ENCODE measurements around the gene MMP11. TPM values are rescaled to one million over a fixed set of nuclear protein-coding genes. Genes with fewer than 3 reads are reported as not detected.
A peak's percentile ranks its signal among the peaks of the same experiment; 100 is the strongest.

MMP11 gene
- total RNA-seq, 4 donors from 2014 or later, result 0.60 to 3.9 (median 2.1) TPM; not detected in 1

DNA sequence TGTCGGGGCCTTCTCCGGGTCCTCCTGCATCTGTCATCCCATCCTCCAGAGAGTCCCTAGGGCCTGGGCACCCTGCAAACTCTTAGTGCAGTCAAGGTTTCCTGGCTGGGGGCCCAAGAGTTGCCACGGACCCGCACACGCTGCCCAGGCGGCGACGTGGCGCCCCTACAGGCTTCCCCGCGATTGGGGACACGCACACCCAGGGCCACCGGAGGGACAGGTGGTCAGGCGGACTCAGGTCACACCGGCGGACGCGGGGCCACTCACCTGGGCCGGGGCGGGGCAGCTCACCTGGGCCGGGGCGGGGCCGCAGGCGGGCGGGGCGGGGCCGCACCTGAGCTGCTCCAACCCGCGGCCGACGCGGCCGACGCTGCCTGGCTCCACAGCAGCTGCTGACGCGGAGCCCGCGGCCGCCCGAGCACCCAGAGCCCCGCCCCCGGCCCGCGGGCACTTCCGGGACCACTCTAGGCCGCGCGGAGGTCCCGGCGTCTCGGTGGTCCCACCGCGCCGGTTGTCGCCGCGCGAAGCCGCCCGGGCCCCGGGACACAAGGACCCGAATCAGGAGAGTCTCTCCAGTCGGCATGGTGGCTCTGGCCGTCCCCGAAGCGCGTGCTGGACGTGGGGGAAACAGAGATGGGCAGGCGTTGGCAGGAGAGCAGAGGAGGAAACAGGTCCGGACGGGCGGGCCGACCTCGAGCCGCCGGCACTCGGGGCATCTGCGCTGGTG is 21.8 kb upstream of the MMP11 start, which contains the start of gene ZNF70:
Gene ZNF70 (minus strand): TSS at position 399 of the 727 bp plus-strand sequence. CDS start 5,972 bp downstream, outside the sequence.
- 2% methylated on average over 27 of the region's 78 CpGs for WGBS
- DNase-seq (ENCODE audit: low spot score in 2 of 2), result peak; percentile 83 to 91
- TF ChIP-seq, protein P1, sequence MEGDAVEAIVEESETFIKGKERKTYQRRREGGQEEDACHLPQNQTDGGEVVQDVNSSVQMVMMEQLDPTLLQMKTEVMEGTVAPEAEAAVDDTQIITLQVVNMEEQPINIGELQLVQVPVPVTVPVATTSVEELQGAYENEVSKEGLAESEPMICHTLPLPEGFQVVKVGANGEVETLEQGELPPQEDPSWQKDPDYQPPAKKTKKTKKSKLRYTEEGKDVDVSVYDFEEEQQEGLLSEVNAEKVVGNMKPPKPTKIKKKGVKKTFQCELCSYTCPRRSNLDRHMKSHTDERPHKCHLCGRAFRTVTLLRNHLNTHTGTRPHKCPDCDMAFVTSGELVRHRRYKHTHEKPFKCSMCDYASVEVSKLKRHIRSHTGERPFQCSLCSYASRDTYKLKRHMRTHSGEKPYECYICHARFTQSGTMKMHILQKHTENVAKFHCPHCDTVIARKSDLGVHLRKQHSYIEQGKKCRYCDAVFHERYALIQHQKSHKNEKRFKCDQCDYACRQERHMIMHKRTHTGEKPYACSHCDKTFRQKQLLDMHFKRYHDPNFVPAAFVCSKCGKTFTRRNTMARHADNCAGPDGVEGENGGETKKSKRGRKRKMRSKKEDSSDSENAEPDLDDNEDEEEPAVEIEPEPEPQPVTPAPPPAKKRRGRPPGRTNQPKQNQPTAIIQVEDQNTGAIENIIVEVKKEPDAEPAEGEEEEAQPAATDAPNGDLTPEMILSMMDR (IDR thresholded peaks at IDR 0.05), result peak in 1 of 2 donors; percentile 6
- TF ChIP-seq POLR2A (IDR thresholded peaks at IDR 0.05), result peak; percentile 32 to 57
- no peak for TF ChIP-seq POLR2AphosphoS5 (IDR thresholded peaks at IDR 0.05)

DNA sequence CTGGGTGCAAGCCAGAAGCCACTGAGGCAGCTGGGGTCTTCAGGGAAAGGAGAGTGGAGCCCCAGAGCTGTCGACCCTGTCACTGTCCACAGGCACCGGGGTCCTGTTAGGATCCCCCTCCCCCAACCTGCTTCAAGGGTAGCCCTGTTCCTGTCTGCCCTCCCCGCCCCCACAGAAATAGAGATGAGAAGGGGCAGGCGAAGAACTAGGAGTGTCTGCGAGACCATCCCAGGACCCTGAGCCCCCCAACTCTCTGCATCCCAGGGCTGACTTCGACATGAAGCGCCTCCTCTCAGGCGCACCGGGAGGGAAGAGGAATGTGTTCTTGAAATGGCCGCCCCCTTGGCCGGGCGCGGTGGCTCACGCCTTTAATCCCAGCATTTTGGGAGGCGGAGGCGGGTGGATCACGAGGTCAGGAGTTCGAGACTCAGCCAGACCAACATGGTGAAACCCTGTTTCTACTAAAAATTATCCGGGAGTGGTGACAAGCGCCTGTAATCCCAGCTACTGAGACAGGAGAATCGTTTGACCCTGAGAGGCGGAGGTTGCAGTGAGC is 21.1 kb upstream of the MMP11 start:
- TF ChIP-seq POLR2A (IDR thresholded peaks at IDR 0.05), result no peak
- TF ChIP-seq POLR2AphosphoS5 (IDR thresholded peaks at IDR 0.05), result no peak
- TF ChIP-seq, protein P1 (IDR thresholded peaks at IDR 0.05), result no peak
- TF ChIP-seq EP300 (IDR thresholded peaks at IDR 0.05), result no peak
- 22% methylated on average over 18 of the region's 22 CpGs for WGBS
- H3K9me3 ChIP-seq, result no peaks in the 10 kb centered on the region
- DNase-seq (ENCODE audit: low spot score in 2 of 2), result no peak
- peaks cover 22% of the 10 kb centered on the region for H3K4me1 ChIP-seq
- H3K27ac ChIP-seq, result peak overlapping the region; percentile 92
- H3K36me3 ChIP-seq, result no peaks in the 10 kb centered on the region
- peak overlapping the region; percentile 78 for H3K4me3 ChIP-seq
- H3K27me3 ChIP-seq, result no peaks in the 10 kb centered on the region

More for the DNA sequence above, 21.8 kb upstream of the MMP11 start, which contains the start of gene ZNF70:
- H3K27me3 ChIP-seq, result no peaks in the 10 kb centered on the region
- peak within 1 kb of the TSS; percentile 92 for H3K27ac ChIP-seq
- H3K4me3 ChIP-seq, result peak within 1 kb of the TSS; percentile 78
- H3K4me1 ChIP-seq, result peaks cover 22% of the 10 kb centered on the region
- H3K9me3 ChIP-seq, result no peaks in the 10 kb centered on the region
- H3K36me3 ChIP-seq, result no peaks in the 10 kb centered on the region

DNA sequence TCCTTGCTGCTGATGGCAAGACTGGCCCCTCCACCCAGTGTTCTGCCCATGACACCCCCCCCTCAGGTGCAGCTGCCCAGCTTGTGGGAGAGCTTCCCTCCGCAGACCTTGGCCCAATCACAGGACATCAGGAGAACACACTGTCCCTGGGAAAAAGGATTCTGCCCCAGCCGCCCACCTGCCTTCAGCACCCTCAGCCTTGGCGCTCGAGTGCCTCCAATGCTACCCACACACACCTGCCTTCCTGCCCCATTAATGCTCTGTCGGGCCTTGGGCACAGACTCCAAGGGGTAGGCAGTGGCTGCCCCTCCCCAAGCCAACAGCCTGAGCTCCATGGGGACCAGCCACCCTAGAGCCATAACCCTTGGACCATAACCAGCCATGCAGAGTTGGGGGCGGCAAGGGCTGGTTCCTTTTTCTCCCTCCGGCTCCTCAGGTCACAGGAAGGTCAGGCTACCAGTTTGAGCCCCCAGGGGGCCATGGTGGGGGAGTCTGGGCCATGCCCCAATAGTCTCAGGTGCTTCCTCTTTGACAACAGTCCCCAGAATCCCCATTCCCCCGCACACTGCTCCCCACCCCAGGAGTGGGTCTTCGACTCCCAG is 20.5 kb upstream of the MMP11 start:
- no peak overlapping the region for H3K4me3 ChIP-seq
- no peaks in the 10 kb centered on the region for H3K27me3 ChIP-seq
- H3K27ac ChIP-seq, result no peak overlapping the region
- WGBS, result 77% methylated on average over 6 of the region's 9 CpGs
- TF ChIP-seq EP300 (IDR thresholded peaks at IDR 0.05), result no peak
- TF ChIP-seq, protein P1 (IDR thresholded peaks at IDR 0.05), result no peak
- no peak for TF ChIP-seq POLR2AphosphoS5 (IDR thresholded peaks at IDR 0.05)
- no peak for TF ChIP-seq POLR2A (IDR thresholded peaks at IDR 0.05)
- no peaks in the 10 kb centered on the region for H3K9me3 ChIP-seq
- no peaks in the 10 kb centered on the region for H3K36me3 ChIP-seq
- DNase-seq (ENCODE audit: low spot score in 2 of 2), result no peak
- peaks cover 22% of the 10 kb centered on the region for H3K4me1 ChIP-seq

DNA sequence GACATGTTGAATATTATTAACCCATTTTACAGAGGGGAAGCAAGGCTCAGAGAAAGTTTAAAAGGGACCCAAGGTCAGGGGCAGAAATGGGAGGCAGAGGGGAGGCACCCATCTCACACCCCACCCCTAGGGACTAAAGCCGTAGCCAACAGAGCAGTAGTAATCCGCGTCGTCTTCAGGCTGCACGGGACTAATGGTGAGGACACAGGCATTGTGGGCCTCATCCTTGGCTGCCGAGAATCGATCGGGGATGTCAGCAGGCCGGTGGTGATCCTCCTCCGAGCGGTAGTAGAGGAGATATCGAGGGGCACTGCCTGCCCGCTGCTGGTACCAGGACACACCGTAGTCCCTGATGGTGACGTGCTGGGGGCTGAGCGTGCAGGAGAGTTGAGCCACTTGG is 19.9 kb upstream of the MMP11 start:
- TF ChIP-seq EP300 (IDR thresholded peaks at IDR 0.05), result no peak
- TF ChIP-seq, protein P1 (IDR thresholded peaks at IDR 0.05), result no peak
- TF ChIP-seq POLR2AphosphoS5 (IDR thresholded peaks at IDR 0.05), result no peak
- no peak for TF ChIP-seq POLR2A (IDR thresholded peaks at IDR 0.05)
- no peak overlapping the region for H3K4me3 ChIP-seq
- 94% methylated on average over 10 of the region's 16 CpGs for WGBS
- H3K36me3 ChIP-seq, result no peaks in the 10 kb centered on the region
- H3K27me3 ChIP-seq, result no peaks in the 10 kb centered on the region
- H3K9me3 ChIP-seq, result no peaks in the 10 kb centered on the region
- H3K4me1 ChIP-seq, result peaks cover 22% of the 10 kb centered on the region
- no peak for DNase-seq (ENCODE audit: low spot score in 2 of 2)
- no peak overlapping the region for H3K27ac ChIP-seq

DNA sequence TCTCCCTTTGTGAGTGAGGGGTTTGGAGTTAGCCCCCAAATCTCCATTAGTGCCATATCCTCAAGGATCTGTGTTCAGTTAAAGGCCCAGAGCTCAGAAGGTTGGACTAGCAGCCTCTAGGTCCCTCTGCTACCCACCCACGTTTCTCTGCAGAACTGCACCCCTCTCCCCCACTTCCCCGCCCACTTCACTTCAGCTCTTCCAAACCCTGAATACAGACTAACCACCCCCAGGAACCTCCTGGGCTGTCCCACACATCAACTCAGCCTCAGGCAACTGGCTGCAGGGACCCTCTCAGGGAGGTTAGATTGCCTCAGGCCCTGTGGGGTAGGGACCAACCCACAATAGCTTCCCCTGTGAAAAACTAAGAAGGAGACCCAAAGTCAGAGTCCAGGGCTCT is 19.3 kb upstream of the MMP11 start:
- no peak for DNase-seq (ENCODE audit: low spot score in 2 of 2)
- no peak overlapping the region for H3K27ac ChIP-seq
- 71% methylated on average over 2 of the region's 2 CpGs for WGBS
- no peaks in the 10 kb centered on the region for H3K9me3 ChIP-seq
- H3K4me3 ChIP-seq, result no peak overlapping the region
- no peaks in the 10 kb centered on the region for H3K36me3 ChIP-seq
- no peaks in the 10 kb centered on the region for H3K27me3 ChIP-seq
- TF ChIP-seq, protein P1 (IDR thresholded peaks at IDR 0.05), result no peak
- TF ChIP-seq POLR2A (IDR thresholded peaks at IDR 0.05), result no peak
- no peak for TF ChIP-seq POLR2AphosphoS5 (IDR thresholded peaks at IDR 0.05)
- TF ChIP-seq EP300 (IDR thresholded peaks at IDR 0.05), result no peak
- peaks cover 22% of the 10 kb centered on the region for H3K4me1 ChIP-seq

Measured in suprapubic skin (tissue), 4 donors.